SK-N-SH treated with all-trans-retinoic acid at 6 μM for 48 hours (cell line): Measurements from ENCODE around the gene RTL10.

Experiments used
- ATAC-seq: fragments of 200-7000 bp; cut with Tn5 transposase; 3 replicates; pipeline ENCODE4 v1.9.1; 2020; ENCODE audit warnings: mild to moderate bottlenecking, moderate library complexity
- ARNTL ChIP-seq: fragments of 450-650 bp; formaldehyde crosslinking; IDR thresholded peaks from 2 replicates; pipeline ENCODE4 v1.5.0; 2020; ENCODE audit warnings: low read depth, mild to moderate bottlenecking, moderate library complexity, borderline replicate concordance
- CSDC2 ChIP-seq: fragments of 250-450 bp; sonication (Bioruptor Pico); IDR thresholded peaks from 2 replicates; pipeline ENCODE4 v1.5.0; 2020; ENCODE audit warnings: mild to moderate bottlenecking, moderate library complexity
- ESRRG ChIP-seq: fragments of 250-450 bp; sonication (Bioruptor Pico); IDR thresholded peaks from 2 replicates; pipeline ENCODE4 v1.6.1; 2021; ENCODE audit warnings: mild to moderate bottlenecking
- GLIS3 ChIP-seq: fragments of 250-450 bp; sonication (Bioruptor Pico); IDR thresholded peaks from 2 replicates; pipeline ENCODE4 v1.5.0; 2020; ENCODE audit warnings: mild to moderate bottlenecking, moderate library complexity
- ISL1 ChIP-seq: fragments of 250-450 bp; sonication (Bioruptor Pico); IDR thresholded peaks from 2 replicates; pipeline ENCODE4 v2.1.2; 2022; ENCODE audit warnings: mild to moderate bottlenecking, moderate library complexity
- PPARA ChIP-seq: fragments of 250-450 bp; sonication (Bioruptor Pico); IDR thresholded peaks from 2 replicates; pipeline ENCODE4 v1.5.0; 2020; ENCODE audit warnings: mild to moderate bottlenecking, borderline replicate concordance
- RARB ChIP-seq: fragments of 250-450 bp; sonication (Bioruptor Pico); IDR thresholded peaks from 2 replicates; pipeline ENCODE4 v1.8.0; 2021; ENCODE audit warnings: mild to moderate bottlenecking, moderate library complexity
- TCF4 ChIP-seq: fragments of 250-450 bp; sonication (Bioruptor Pico); IDR thresholded peaks from 2 replicates; pipeline ENCODE4 v1.8.0; 2021; ENCODE audit warnings: mild to moderate bottlenecking, moderate library complexity, borderline replicate concordance
- TOX ChIP-seq: fragments of 250-450 bp; sonication (Bioruptor Pico); IDR thresholded peaks from 2 replicates; pipeline ENCODE4 v1.8.0; 2021; ENCODE audit warnings: mild to moderate bottlenecking, moderate library complexity, borderline replicate concordance
- ZC3H10 ChIP-seq: fragments of 250-450 bp; sonication (Bioruptor Pico); IDR thresholded peaks from 2 replicates; pipeline ENCODE4 v1.5.1; 2021; ENCODE audit warnings: mild to moderate bottlenecking, moderate library complexity
- ZFP30 ChIP-seq: fragments of 450-650 bp; formaldehyde crosslinking; IDR thresholded peaks from 2 replicates; pipeline ENCODE4 v1.5.0; 2022; ENCODE audit warnings: mild to moderate bottlenecking, moderate library complexity
- ZNF565 ChIP-seq: fragments of 450-650 bp; formaldehyde crosslinking; conservative IDR thresholded peaks from 2 replicates; pipeline ENCODE4 v1.5.0; 2020; ENCODE audit warnings: low read depth, mild to moderate bottlenecking, moderate library complexity
- ZNF70 ChIP-seq: fragments of 450-650 bp; formaldehyde crosslinking; IDR thresholded peaks from 2 replicates; pipeline ENCODE4 v1.5.0; 2020; ENCODE audit warnings: mild to moderate bottlenecking, moderate library complexity
- ZNF8 ChIP-seq: fragments of 450-650 bp; formaldehyde crosslinking; IDR thresholded peaks from 2 replicates; pipeline ENCODE4 v1.5.0; 2020; ENCODE audit warnings: mild to moderate bottlenecking, moderate library complexity
- TF ChIP-seq, protein P1 (sequence below): fragments of 250-450 bp; sonication (Bioruptor Pico); IDR thresholded peaks from 2 replicates; pipeline ENCODE4 v1.5.0; 2020; ENCODE audit warnings: mild to moderate bottlenecking, moderate library complexity
- TF ChIP-seq, protein P2 (sequence below): fragments of 250-450 bp; sonication (Bioruptor Pico); IDR thresholded peaks from 2 replicates; pipeline ENCODE4 v1.5.1; 2020; ENCODE audit warnings: low read depth, mild to moderate bottlenecking, moderate library complexity
- TF ChIP-seq, protein P3 (sequence below): fragments of 250-450 bp; sonication (Bioruptor Pico); IDR thresholded peaks from 2 replicates; pipeline ENCODE4 v1.8.0; 2020; ENCODE audit warnings: mild to moderate bottlenecking, moderate library complexity, borderline replicate concordance
- TF ChIP-seq, protein P4 (sequence below): fragments of 250-450 bp; sonication (Bioruptor Pico); IDR thresholded peaks from 2 replicates; pipeline ENCODE4 v1.8.0; 2021; ENCODE audit warnings: low read depth, mild to moderate bottlenecking, moderate library complexity, borderline replicate concordance

The RTL10 gene

DNA sequence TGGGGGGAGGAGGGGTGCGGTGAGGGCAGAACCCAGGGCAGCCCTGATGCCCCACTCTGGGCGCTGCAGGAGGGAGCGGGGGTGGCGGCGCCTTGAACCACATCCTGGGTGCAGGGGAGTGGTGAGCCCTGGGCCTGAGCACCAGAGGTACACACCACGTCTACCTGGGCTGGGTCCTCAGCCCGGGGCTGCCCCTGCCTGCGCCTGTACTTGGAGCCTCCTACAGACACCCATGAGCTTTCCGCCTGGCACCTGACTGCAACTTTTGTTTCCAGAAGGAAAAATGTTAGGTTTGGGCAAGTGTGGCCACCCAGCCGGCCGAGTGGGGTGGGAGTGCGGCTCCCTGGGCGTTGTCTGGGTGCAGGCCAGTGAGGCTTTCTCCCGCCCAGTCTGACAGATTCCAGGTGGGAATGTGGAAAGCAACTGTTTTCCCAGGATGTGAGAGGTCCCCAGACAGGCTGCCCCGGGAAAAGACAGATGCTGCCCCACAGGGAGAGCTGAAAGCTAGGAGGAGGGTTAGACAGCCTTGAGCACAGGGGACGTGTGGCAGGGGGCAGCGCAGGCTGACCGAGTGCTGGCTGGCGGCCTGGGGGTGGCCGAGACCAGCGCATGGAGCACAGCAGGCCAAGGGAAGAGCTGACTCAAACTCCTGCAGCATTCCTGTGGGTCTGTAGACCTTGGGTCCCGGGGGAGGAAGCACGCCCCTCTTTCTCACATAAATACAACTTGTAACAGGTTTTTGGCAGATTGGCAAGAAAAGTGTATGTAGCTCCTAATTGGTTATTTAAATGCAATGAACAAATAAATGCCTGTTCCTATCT lies 44.1 kb downstream of the RTL10 start (continued):
- no peak for TF ChIP-seq TOX (CRISPR knock-in tag)
- TF ChIP-seq, all 23 proteins: peak for 0

DNA sequence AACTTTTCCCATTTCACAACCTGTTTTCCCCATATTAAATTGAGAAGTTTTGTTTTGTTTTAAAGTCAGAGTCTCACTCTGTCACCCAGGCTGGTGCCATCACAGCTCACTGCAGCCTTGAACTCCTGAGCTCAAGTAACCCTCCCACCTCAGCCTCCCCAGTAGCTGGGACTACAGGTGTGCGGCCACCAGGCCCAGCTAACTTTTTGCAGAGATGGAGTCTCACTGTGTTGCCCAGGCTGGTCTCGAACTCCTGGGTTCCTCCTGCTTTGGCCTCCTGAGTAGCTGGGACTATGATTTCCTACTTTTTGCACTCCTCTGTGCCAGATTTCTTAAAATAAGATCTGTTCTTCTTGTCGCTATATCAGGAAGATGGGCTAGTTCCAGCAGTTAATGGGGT lies 44.9 kb downstream of the RTL10 start:
- no peak for ATAC-seq

DNA sequence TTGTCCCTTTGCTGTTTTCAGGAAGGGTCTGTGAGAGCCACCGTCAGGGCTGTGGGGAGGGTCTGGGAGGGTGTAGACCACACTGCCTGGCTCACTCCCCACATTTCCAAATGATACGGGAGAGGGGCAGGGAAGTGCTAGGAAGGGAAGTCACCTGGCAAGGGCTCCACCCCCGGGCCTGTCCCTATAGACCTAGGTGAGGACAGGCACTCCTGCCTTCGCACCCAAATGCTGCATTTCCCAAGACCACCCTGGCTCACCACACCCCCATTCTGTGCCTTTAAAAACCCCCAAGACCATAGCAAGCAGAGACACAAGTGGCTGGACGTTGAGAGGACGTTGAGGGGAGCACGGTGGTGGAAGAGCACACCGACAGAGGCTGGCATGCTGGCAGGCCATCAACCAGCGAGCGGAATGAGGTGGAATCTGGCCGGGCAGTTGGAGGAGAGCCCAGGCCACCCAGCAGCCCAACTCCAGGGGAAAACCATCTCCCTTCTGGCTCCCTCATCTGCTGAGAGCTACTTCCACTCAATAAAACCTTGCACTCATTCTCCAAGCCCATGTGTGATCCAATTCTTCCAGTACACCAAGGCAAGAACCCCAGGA lies 45.7 kb downstream of the RTL10 start:
- ATAC-seq, result no peak
- TF ChIP-seq, protein P1, sequence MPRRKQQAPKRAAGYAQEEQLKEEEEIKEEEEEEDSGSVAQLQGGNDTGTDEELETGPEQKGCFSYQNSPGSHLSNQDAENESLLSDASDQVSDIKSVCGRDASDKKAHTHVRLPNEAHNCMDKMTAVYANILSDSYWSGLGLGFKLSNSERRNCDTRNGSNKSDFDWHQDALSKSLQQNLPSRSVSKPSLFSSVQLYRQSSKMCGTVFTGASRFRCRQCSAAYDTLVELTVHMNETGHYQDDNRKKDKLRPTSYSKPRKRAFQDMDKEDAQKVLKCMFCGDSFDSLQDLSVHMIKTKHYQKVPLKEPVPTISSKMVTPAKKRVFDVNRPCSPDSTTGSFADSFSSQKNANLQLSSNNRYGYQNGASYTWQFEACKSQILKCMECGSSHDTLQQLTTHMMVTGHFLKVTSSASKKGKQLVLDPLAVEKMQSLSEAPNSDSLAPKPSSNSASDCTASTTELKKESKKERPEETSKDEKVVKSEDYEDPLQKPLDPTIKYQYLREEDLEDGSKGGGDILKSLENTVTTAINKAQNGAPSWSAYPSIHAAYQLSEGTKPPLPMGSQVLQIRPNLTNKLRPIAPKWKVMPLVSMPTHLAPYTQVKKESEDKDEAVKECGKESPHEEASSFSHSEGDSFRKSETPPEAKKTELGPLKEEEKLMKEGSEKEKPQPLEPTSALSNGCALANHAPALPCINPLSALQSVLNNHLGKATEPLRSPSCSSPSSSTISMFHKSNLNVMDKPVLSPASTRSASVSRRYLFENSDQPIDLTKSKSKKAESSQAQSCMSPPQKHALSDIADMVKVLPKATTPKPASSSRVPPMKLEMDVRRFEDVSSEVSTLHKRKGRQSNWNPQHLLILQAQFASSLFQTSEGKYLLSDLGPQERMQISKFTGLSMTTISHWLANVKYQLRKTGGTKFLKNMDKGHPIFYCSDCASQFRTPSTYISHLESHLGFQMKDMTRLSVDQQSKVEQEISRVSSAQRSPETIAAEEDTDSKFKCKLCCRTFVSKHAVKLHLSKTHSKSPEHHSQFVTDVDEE (CRISPR knock-in tag), result no peak
- TF ChIP-seq RARB (CRISPR knock-in tag), result no peak
- TF ChIP-seq, protein P2, sequence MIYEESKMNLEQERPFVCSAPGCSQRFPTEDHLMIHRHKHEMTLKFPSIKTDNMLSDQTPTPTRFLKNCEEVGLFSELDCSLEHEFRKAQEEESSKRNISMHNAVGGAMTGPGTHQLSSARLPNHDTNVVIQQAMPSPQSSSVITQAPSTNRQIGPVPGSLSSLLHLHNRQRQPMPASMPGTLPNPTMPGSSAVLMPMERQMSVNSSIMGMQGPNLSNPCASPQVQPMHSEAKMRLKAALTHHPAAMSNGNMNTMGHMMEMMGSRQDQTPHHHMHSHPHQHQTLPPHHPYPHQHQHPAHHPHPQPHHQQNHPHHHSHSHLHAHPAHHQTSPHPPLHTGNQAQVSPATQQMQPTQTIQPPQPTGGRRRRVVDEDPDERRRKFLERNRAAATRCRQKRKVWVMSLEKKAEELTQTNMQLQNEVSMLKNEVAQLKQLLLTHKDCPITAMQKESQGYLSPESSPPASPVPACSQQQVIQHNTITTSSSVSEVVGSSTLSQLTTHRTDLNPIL, result no peak
- TF ChIP-seq ISL1 (CRISPR knock-in tag), result no peak
- no peak for TF ChIP-seq ZNF70 (CRISPR knock-in tag)
- no peak for TF ChIP-seq TOX (CRISPR knock-in tag)
- TF ChIP-seq, protein P3, sequence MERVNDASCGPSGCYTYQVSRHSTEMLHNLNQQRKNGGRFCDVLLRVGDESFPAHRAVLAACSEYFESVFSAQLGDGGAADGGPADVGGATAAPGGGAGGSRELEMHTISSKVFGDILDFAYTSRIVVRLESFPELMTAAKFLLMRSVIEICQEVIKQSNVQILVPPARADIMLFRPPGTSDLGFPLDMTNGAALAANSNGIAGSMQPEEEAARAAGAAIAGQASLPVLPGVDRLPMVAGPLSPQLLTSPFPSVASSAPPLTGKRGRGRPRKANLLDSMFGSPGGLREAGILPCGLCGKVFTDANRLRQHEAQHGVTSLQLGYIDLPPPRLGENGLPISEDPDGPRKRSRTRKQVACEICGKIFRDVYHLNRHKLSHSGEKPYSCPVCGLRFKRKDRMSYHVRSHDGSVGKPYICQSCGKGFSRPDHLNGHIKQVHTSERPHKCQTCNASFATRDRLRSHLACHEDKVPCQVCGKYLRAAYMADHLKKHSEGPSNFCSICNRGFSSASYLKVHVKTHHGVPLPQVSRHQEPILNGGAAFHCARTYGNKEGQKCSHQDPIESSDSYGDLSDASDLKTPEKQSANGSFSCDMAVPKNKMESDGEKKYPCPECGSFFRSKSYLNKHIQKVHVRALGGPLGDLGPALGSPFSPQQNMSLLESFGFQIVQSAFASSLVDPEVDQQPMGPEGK (CRISPR knock-in tag), result no peak
- no peak for TF ChIP-seq ZFP30 (CRISPR knock-in tag)
- no peak for TF ChIP-seq ZC3H10
- no peak for TF ChIP-seq TCF4
- TF ChIP-seq ARNTL (CRISPR knock-in tag), result no peak
- no peak for TF ChIP-seq ESRRG
- no peak for TF ChIP-seq ZNF565 (CRISPR knock-in tag)

More for the DNA sequence above, 44.9 kb downstream of the RTL10 start:
- TF ChIP-seq ZC3H10, result no peak
- no peak for TF ChIP-seq PPARA (CRISPR knock-in tag)
- TF ChIP-seq TCF4, result no peak
- no peak for TF ChIP-seq GLIS3
- no peak for TF ChIP-seq TOX (CRISPR knock-in tag)
- TF ChIP-seq, protein P4, sequence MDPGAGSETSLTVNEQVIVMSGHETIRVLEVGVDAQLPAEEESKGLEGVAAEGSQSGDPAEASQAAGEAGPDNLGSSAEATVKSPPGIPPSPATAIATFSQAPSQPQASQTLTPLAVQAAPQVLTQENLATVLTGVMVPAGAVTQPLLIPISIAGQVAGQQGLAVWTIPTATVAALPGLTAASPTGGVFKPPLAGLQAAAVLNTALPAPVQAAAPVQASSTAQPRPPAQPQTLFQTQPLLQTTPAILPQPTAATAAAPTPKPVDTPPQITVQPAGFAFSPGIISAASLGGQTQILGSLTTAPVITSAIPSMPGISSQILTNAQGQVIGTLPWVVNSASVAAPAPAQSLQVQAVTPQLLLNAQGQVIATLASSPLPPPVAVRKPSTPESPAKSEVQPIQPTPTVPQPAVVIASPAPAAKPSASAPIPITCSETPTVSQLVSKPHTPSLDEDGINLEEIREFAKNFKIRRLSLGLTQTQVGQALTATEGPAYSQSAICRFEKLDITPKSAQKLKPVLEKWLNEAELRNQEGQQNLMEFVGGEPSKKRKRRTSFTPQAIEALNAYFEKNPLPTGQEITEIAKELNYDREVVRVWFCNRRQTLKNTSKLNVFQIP, result no peak
- TF ChIP-seq, protein P3 (CRISPR knock-in tag), result no peak
- TF ChIP-seq, protein P1 (CRISPR knock-in tag), result no peak
- TF ChIP-seq ZNF70 (CRISPR knock-in tag), result no peak
- TF ChIP-seq ZFP30 (CRISPR knock-in tag), result no peak
- no peak for TF ChIP-seq CSDC2 (CRISPR knock-in tag)
- no peak for TF ChIP-seq ZNF8
- TF ChIP-seq, protein P2, result no peak
